MM.1S (cell line): ENCODE measurements around the gene EOLA2.
A peak's percentile ranks its signal among the peaks of the same experiment; 100 is the strongest.
"Not testable (repeated sequence)": the region's sequence is repeated elsewhere in the genome, so short reads cannot be mapped to it uniquely, and the experiment has no call there.

Experiments used
- EZH2 ChIP-seq: fragments of 300-600 bp; sonication (generic); optimal IDR thresholded peaks from 2 replicates; pipeline ENCODE3; 2017; ENCODE audit warnings: low read depth, mild to moderate bottlenecking, antibody characterized with exemption, low read length, mixed read lengths
- EZH2phosphoT487 ChIP-seq: fragments of 300-600 bp; sonication (generic); IDR thresholded peaks from 2 replicates; pipeline ENCODE4 v1.6.1; 2018; ENCODE audit warnings: antibody characterized with exemption, low read length
- TF ChIP-seq, protein P1 (sequence below): fragments of 300-600 bp; sonication (generic); IDR thresholded peaks from 2 replicates; pipeline ENCODE4 v1.5.1; 2016; ENCODE audit warnings: antibody characterized with exemption, low read length, mixed read lengths

GRCh38 chrX:149940674-149941024 is 2.4 kb upstream of the EOLA2 start:
- TF ChIP-seq, protein P1, sequence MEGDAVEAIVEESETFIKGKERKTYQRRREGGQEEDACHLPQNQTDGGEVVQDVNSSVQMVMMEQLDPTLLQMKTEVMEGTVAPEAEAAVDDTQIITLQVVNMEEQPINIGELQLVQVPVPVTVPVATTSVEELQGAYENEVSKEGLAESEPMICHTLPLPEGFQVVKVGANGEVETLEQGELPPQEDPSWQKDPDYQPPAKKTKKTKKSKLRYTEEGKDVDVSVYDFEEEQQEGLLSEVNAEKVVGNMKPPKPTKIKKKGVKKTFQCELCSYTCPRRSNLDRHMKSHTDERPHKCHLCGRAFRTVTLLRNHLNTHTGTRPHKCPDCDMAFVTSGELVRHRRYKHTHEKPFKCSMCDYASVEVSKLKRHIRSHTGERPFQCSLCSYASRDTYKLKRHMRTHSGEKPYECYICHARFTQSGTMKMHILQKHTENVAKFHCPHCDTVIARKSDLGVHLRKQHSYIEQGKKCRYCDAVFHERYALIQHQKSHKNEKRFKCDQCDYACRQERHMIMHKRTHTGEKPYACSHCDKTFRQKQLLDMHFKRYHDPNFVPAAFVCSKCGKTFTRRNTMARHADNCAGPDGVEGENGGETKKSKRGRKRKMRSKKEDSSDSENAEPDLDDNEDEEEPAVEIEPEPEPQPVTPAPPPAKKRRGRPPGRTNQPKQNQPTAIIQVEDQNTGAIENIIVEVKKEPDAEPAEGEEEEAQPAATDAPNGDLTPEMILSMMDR, result peak; percentile 42
- not testable (repeated sequence) for TF ChIP-seq EZH2, EZH2phosphoT487
